ENCODE data around the gene FLOT1. TPM values are rescaled to one million over a fixed set of nuclear protein-coding genes. Genes with fewer than 3 reads are reported as not detected.
A peak's percentile ranks its signal among the peaks of the same experiment; 100 is the strongest.

FLOT1 gene
- total RNA-seq, 1 experiment from 2014 or later: 176 TPM

- ChIA-PET CTCF (interaction anchor here (0.5 kb wide), 1 partner anchor 861 kb away, joined by 3 read pairs; no protein-coding TSS in a partner anchor), POLR2A (interaction anchor here (0.7 to 1.2 kb wide), 3 partner anchors 9 to 30 kb away, joined by 3 to 4 read pairs (median 3); no protein-coding TSS in a partner anchor)
- Histone ChIP-seq H3K27me3 (ENCODE audit: control insufficient read depth, insufficient read depth, low read length) (no peaks in the 10 kb centered on the region), H3K36me3 (ENCODE audit: control insufficient read depth, insufficient read depth, low read length) (no peaks in the 10 kb centered on the region), H3K27ac (ENCODE audit: low read length) (peak overlapping the region; percentile 94), H3K4me3 (ENCODE audit: low read depth in 2 of 2, low read length in 2 of 2) (0 out of 4 replicates have a peak overlapping the region, but pooled peaks of 1 of the 2 experiments have one; percentile 12), H3K9me3 (ENCODE audit: control insufficient read depth, insufficient read depth, low read depth, low read length) (no peaks in the 10 kb centered on the region), H3K4me1 (ENCODE audit: control insufficient read depth, insufficient read depth, low read length) (peaks cover 53% of the 10 kb centered on the region)
- in situ Hi-C loops (cut with HindIII; ENCODE audit: low pct_unique_long_range_greater_than_20kb, low sequenced_read_pairs) (no loop called here), intact Hi-C loops (cut with micrococcal nuclease; ENCODE audit: unreplicated experiment) (no loop called here)
- TF ChIP-seq SIN3A (IDR thresholded peaks at IDR 0.05; ENCODE audit: borderline replicate concordance, insufficient read depth, low read depth, low read length) (no peak), TCF7L2 (IDR thresholded peaks at IDR 0.05; ENCODE audit: low read depth, low read length) (0 out of 2 replicates have a peak, but pooled peaks have one; percentile 26), POLR2AphosphoS5 (IDR thresholded peaks at IDR 0.05; ENCODE audit: low read depth, low read length) (peak; percentile 59; the same call in 1 of the 2 replicates), CTCF (IDR thresholded peaks at IDR 0.05) (no peak), REST (IDR thresholded peaks at IDR 0.05; ENCODE audit: insufficient read depth in 1 of 2, low read depth in 2 of 2, low read length in 1 of 2) (0 out of 4 replicates have a peak, but pooled peaks of 1 of the 2 experiments have one; percentile 15)
- DNase-seq (ENCODE audit: low read depth, low spot score): peak; percentile 92
- no TSS peak for BruUV-seq (replicated peaks)
- peak; percentile 90 for ATAC-seq
Observed at GRCh38 chr6:30752157-30752927, 9.9 kb upstream of the FLOT1 start.

- Histone ChIP-seq H3K4me1 (ENCODE audit: control insufficient read depth, insufficient read depth, low read length) (peaks cover 59% of the 10 kb centered on the region), H3K9me3 (ENCODE audit: control insufficient read depth, insufficient read depth, low read depth, low read length) (no peaks in the 10 kb centered on the region), H3K4me3 (ENCODE audit: low read depth in 2 of 2, low read length in 2 of 2) (no peak overlapping the region), H3K27ac (ENCODE audit: low read length) (peak overlapping the region; percentile 91), H3K27me3 (ENCODE audit: control insufficient read depth, insufficient read depth, low read length) (no peaks in the 10 kb centered on the region), H3K36me3 (ENCODE audit: control insufficient read depth, insufficient read depth, low read length) (no peaks in the 10 kb centered on the region)
- CTCF ChIA-PET: interaction anchor here (0.6 kb wide), 1 partner anchor 72 kb away, joined by 4 read pairs; no protein-coding TSS in a partner anchor
- in situ Hi-C loops (cut with HindIII; ENCODE audit: low pct_unique_long_range_greater_than_20kb, low sequenced_read_pairs): no loop called here
- intact Hi-C loops (cut with micrococcal nuclease; ENCODE audit: unreplicated experiment): no loop called here
- DNase-seq (ENCODE audit: low read depth, low spot score) (no peak), ATAC-seq (no peak)
- TF ChIP-seq SIN3A (IDR thresholded peaks at IDR 0.05; ENCODE audit: borderline replicate concordance, insufficient read depth, low read depth, low read length) (no peak), POLR2AphosphoS5 (IDR thresholded peaks at IDR 0.05; ENCODE audit: low read depth, low read length) (no peak), CTCF (IDR thresholded peaks at IDR 0.05) (no peak), REST (IDR thresholded peaks at IDR 0.05; ENCODE audit: insufficient read depth in 1 of 2, low read depth in 2 of 2, low read length in 1 of 2) (no peak), TCF7L2 (IDR thresholded peaks at IDR 0.05; ENCODE audit: low read depth, low read length) (no peak)
- POLR2A ChIA-PET: interaction anchor here (0.6 kb wide), 1 partner anchor 163 kb away, joined by 11 read pairs; no protein-coding TSS in a partner anchor
- BruUV-seq (replicated peaks): no TSS peak
Observed at GRCh38 chr6:30750379-30750668, 7.8 kb upstream of the FLOT1 start.

Data from Panc1 (cell line).